HEK293 (cell line): ENCODE results near the gene HMGCLL1.

Experiments used
- CTCF ChIA-PET: fragments of 350-600 bp; formaldehyde crosslinking; extraction: SDS; loops from one replicate; lab custom pipeline; 2021; ENCODE audit warnings: antibody characterized with exemption; lab: Yijun Ruan, JAX
- POLR2A ChIA-PET: fragments of 300-600 bp; formaldehyde crosslinking; extraction: SDS; loops from one replicate; lab custom pipeline; 2020; ENCODE audit warnings: antibody characterized with exemption, inconsistent platforms; lab: Yijun Ruan, JAX
- H3K27ac ChIP-seq: fragments of 200-500 bp; sonication (Bioruptor generic); 2 replicates; pipeline ENCODE4 v1.5.1; 2014; ENCODE audit warnings: low read depth, low read length, control low read depth, inconsistent platforms; ENCODE audit errors: extremely low read depth
- H3K36me3 ChIP-seq, 2 experiments: fragments of 200-500 bp in 1 of 2; sonication (Bioruptor generic) in 1 of 2; 1 replicate in 1 of 2; 2 replicates in 1 of 2; pipeline ENCODE4 v1.5.1; 2014 to 2017; ENCODE audit warnings: inconsistent platforms in 2 of 2, low read length in 2 of 2; ENCODE audit not compliant: control insufficient read depth in 2 of 2, insufficient read depth in 1 of 2
- H3K4me1 ChIP-seq: fragments of 200-500 bp; sonication (Bioruptor generic); 2 replicates; pipeline ENCODE4 v1.5.1; 2014; ENCODE audit warnings: mild to moderate bottlenecking, low read length, inconsistent platforms; ENCODE audit not compliant: control insufficient read depth, insufficient read depth
- H3K4me3 ChIP-seq: 2 replicates; pipeline ENCODE4 v1.5.1; 2011; ENCODE audit warnings: low read depth, mild to moderate bottlenecking, control low read depth, low read length, moderate library complexity
- H3K9me3 ChIP-seq: fragments of 200-500 bp; sonication (Bioruptor generic); 2 replicates; pipeline ENCODE4 v1.5.1; 2014; ENCODE audit warnings: low read depth, low read length, inconsistent platforms; ENCODE audit not compliant: control insufficient read depth, insufficient read depth
- GFI1B ChIP-seq: fragments of 450-650 bp; formaldehyde crosslinking; IDR thresholded peaks from 2 replicates; pipeline ENCODE4 v1.5.1; 2016; ENCODE audit warnings: missing biosample characterization, missing genetic modification characterization
- IKZF3 ChIP-seq: fragments of 450-650 bp; IDR thresholded peaks from 2 replicates; pipeline ENCODE4 v1.5.0; 2018; ENCODE audit warnings: missing biosample characterization, mild to moderate bottlenecking, missing genetic modification characterization, moderate library complexity
- KLF8 ChIP-seq: fragments of 450-650 bp; formaldehyde crosslinking; IDR thresholded peaks from 2 replicates; pipeline ENCODE4 v1.5.1; 2016; ENCODE audit warnings: missing biosample characterization, missing genetic modification characterization
- ZBTB8A ChIP-seq: fragments of 450-650 bp; formaldehyde crosslinking; IDR thresholded peaks from 2 replicates; pipeline ENCODE4 v1.5.1; 2016; ENCODE audit warnings: missing biosample characterization, missing genetic modification characterization
- ZNF169 ChIP-seq: fragments of 450-650 bp; formaldehyde crosslinking; IDR thresholded peaks from 2 replicates; pipeline ENCODE4 v1.5.1; 2016; ENCODE audit warnings: missing biosample characterization, missing genetic modification characterization
- ZNF174 ChIP-seq: fragments of 450-650 bp; formaldehyde crosslinking; IDR thresholded peaks from 2 replicates; pipeline ENCODE4 v1.5.0; 2017; ENCODE audit warnings: missing biosample characterization, mild to moderate bottlenecking, missing genetic modification characterization
- ZNF184 ChIP-seq: fragments of 450-650 bp; IDR thresholded peaks from 2 replicates; pipeline ENCODE4 v1.5.1; 2018; ENCODE audit warnings: missing biosample characterization, mild to moderate bottlenecking, missing genetic modification characterization
- ZNF202 ChIP-seq: fragments of 450-650 bp; formaldehyde crosslinking; IDR thresholded peaks from 2 replicates; pipeline ENCODE4 v1.5.1; 2016; ENCODE audit warnings: missing biosample characterization, missing genetic modification characterization, borderline replicate concordance
- ZNF311 ChIP-seq: fragments of 450-650 bp; formaldehyde crosslinking; IDR thresholded peaks from 2 replicates; pipeline ENCODE4 v1.5.1; 2017; ENCODE audit warnings: missing biosample characterization, missing genetic modification characterization, borderline replicate concordance
- ZNF350 ChIP-seq: fragments of 450-650 bp; formaldehyde crosslinking; IDR thresholded peaks from 2 replicates; pipeline ENCODE4 v1.5.0; 2017; ENCODE audit warnings: missing biosample characterization, mild to moderate bottlenecking, missing genetic modification characterization
- ZNF501 ChIP-seq: fragments of 450-650 bp; formaldehyde crosslinking; IDR thresholded peaks from 2 replicates; pipeline ENCODE4 v1.5.1; 2016; ENCODE audit warnings: missing biosample characterization, missing genetic modification characterization
- ZNF530 ChIP-seq: fragments of 450-650 bp; formaldehyde crosslinking; IDR thresholded peaks from 2 replicates; pipeline ENCODE4 v1.5.1; 2016; ENCODE audit warnings: low read depth, missing biosample characterization, missing genetic modification characterization
- ZNF561 ChIP-seq: fragments of 450-650 bp; IDR thresholded peaks from 2 replicates; pipeline ENCODE4 v1.5.1; 2018; ENCODE audit warnings: missing biosample characterization, missing genetic modification characterization, borderline replicate concordance
- ZNF623 ChIP-seq: fragments of 450-650 bp; formaldehyde crosslinking; IDR thresholded peaks from 2 replicates; pipeline ENCODE4 v1.5.1; 2016; ENCODE audit warnings: missing biosample characterization, missing genetic modification characterization
- ZNF654 ChIP-seq: fragments of 450-650 bp; formaldehyde crosslinking; IDR thresholded peaks from 2 replicates; pipeline ENCODE4 v1.5.1; 2016; ENCODE audit warnings: low read depth, missing biosample characterization, missing genetic modification characterization
- ZNF785 ChIP-seq: fragments of 450-650 bp; formaldehyde crosslinking; IDR thresholded peaks from 2 replicates; pipeline ENCODE4 v1.5.1; 2016; ENCODE audit warnings: missing biosample characterization, missing genetic modification characterization
- ZNF837 ChIP-seq: fragments of 450-650 bp; formaldehyde crosslinking; IDR thresholded peaks from 2 replicates; pipeline ENCODE4 v1.5.1; 2016; ENCODE audit warnings: missing biosample characterization, missing genetic modification characterization
- ZSCAN30 ChIP-seq: fragments of 450-650 bp; IDR thresholded peaks from 2 replicates; pipeline ENCODE4 v1.5.1; 2018; ENCODE audit warnings: missing biosample characterization, mild to moderate bottlenecking, missing genetic modification characterization, moderate library complexity
- TF ChIP-seq, protein P1 (sequence below): fragments of 450-650 bp; formaldehyde crosslinking; IDR thresholded peaks from 2 replicates; pipeline ENCODE4 v1.5.1; 2017; ENCODE audit warnings: missing biosample characterization, missing genetic modification characterization
- TF ChIP-seq, protein P2 (sequence below): fragments of 450-650 bp; formaldehyde crosslinking; IDR thresholded peaks from 2 replicates; pipeline ENCODE4 v1.5.1; 2016; ENCODE audit warnings: missing biosample characterization, missing genetic modification characterization
- TF ChIP-seq, protein P3 (sequence below): fragments of 450-650 bp; formaldehyde crosslinking; IDR thresholded peaks from 2 replicates; pipeline ENCODE4 v1.5.1; 2017; ENCODE audit warnings: missing biosample characterization, missing genetic modification characterization

The HMGCLL1 gene

DNA sequence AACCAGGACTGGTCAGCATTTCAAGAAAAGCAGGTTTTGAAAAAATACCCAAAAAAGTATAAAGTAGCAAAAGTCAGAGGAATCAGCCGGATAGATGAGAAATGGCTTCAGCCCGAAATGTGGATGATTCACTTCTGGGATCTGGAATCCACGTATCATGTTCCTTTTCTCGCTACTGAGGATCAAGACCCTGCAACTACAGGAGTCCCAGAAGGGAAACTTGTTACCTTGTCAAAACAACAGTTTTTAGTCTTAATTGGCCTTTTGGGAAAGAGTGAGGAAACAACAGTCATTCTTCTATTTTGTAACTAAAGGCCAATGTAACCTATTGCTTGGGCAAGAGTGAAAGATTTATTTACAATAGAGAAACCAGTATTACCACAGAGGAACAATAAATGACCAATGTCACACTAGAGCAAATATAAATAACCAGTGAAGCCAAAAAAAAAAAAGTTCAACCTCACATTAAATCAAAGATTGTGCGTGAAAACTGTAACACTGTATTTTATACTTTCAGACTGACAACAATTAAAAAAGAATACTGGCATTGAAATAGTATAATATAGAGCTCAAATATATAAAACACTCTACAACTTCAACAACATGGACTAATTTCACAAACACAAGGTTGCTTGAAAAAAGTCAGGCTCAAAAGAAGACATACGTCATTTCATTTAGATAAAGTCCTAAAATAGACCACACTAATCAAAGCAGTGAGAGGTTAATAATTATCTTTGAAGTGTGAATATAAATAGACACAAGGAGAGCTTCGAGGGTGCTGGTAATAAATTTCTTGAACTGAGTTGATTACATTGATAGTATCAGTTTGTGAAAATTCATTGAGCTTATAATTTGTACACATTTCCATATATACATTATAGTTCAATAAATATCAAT lies 135.5 kb downstream of the HMGCLL1 start:
- TF ChIP-seq ZNF654 (tag by site-specific recombination): no peak
- TF ChIP-seq, protein P1, sequence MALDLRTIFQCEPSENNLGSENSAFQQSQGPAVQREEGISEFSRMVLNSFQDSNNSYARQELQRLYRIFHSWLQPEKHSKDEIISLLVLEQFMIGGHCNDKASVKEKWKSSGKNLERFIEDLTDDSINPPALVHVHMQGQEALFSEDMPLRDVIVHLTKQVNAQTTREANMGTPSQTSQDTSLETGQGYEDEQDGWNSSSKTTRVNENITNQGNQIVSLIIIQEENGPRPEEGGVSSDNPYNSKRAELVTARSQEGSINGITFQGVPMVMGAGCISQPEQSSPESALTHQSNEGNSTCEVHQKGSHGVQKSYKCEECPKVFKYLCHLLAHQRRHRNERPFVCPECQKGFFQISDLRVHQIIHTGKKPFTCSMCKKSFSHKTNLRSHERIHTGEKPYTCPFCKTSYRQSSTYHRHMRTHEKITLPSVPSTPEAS (tag by site-specific recombination): no peak
- no peak for TF ChIP-seq GFI1B (tag by site-specific recombination)
- no peak for TF ChIP-seq ZNF184 (tag by site-specific recombination)
- Histone ChIP-seq H3K4me1 (no peaks in the 10 kb centered on the region), H3K36me3 (no peaks in the 10 kb centered on the region), H3K4me3 (no peak overlapping the region), H3K27ac (no peak overlapping the region), H3K9me3 (no peaks in the 10 kb centered on the region)
- ChIA-PET CTCF (interaction anchor here (0.5 to 7.6 kb wide), 11 partner anchors 150 to 1930 kb away, joined by 3 to 101 read pairs (median 7); no protein-coding TSS in a partner anchor), POLR2A (interaction anchor here (0.5 kb wide), 1 partner anchor 589 kb away, joined by 12 read pairs; no protein-coding TSS in a partner anchor)

DNA sequence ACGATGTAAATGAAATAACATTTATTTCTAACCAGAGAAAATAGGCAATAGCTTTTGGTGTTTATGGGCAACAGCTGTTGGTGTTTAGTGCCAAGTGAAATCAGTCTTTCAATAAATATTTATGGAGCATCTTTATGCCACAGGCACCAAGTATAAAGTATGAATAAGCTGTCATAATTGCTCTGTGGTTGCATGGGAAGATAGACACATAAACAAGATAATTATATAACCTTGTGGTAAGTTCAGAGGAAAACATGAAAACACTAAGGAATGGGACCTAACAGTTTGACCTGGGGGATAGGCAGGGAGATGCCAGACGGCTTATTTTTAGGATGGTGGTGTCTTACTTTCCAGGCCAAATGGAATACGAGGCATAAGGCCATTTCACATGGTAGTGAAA lies 140.8 kb downstream of the HMGCLL1 start:
- no peak overlapping the region for H3K4me3 ChIP-seq
- H3K27ac ChIP-seq: no peak overlapping the region
- CTCF ChIA-PET: interaction anchor here (1.3 to 1.5 kb wide), 2 partner anchors 8 to 161 kb away, joined by 3 to 4 read pairs; no protein-coding TSS in a partner anchor
- POLR2A ChIA-PET: no interaction called here
- H3K36me3 ChIP-seq: no peaks in the 10 kb centered on the region
- no peaks in the 10 kb centered on the region; the same call in 1 of the 2 replicates for H3K4me1 ChIP-seq
- TF ChIP-seq IKZF3 (tag by site-specific recombination) (no peak), ZNF530 (tag by site-specific recombination) (no peak), ZNF501 (tag by site-specific recombination) (no peak), ZNF837 (tag by site-specific recombination) (no peak), ZSCAN30 (no peak), ZNF311 (tag by site-specific recombination) (no peak), KLF8 (tag by site-specific recombination) (no peak), ZBTB8A (no peak), ZNF350 (no peak), ZNF169 (no peak), ZNF785 (tag by site-specific recombination) (no peak), ZNF561 (tag by site-specific recombination) (no peak), ZNF202 (tag by site-specific recombination) (no peak), ZNF623 (tag by site-specific recombination) (no peak), ZNF174 (no peak)
- TF ChIP-seq, protein P2, sequence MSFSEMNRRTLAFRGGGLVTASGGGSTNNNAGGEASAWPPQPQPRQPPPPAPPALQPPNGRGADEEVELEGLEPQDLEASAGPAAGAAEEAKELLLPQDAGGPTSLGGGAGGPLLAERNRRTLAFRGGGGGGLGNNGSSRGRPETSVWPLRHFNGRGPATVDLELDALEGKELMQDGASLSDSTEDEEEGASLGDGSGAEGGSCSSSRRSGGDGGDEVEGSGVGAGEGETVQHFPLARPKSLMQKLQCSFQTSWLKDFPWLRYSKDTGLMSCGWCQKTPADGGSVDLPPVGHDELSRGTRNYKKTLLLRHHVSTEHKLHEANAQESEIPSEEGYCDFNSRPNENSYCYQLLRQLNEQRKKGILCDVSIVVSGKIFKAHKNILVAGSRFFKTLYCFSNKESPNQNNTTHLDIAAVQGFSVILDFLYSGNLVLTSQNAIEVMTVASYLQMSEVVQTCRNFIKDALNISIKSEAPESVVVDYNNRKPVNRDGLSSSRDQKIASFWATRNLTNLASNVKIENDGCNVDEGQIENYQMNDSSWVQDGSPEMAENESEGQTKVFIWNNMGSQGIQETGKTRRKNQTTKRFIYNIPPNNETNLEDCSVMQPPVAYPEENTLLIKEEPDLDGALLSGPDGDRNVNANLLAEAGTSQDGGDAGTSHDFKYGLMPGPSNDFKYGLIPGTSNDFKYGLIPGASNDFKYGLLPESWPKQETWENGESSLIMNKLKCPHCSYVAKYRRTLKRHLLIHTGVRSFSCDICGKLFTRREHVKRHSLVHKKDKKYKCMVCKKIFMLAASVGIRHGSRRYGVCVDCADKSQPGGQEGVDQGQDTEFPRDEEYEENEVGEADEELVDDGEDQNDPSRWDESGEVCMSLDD (tag by site-specific recombination): no peak
- TF ChIP-seq, protein P3, sequence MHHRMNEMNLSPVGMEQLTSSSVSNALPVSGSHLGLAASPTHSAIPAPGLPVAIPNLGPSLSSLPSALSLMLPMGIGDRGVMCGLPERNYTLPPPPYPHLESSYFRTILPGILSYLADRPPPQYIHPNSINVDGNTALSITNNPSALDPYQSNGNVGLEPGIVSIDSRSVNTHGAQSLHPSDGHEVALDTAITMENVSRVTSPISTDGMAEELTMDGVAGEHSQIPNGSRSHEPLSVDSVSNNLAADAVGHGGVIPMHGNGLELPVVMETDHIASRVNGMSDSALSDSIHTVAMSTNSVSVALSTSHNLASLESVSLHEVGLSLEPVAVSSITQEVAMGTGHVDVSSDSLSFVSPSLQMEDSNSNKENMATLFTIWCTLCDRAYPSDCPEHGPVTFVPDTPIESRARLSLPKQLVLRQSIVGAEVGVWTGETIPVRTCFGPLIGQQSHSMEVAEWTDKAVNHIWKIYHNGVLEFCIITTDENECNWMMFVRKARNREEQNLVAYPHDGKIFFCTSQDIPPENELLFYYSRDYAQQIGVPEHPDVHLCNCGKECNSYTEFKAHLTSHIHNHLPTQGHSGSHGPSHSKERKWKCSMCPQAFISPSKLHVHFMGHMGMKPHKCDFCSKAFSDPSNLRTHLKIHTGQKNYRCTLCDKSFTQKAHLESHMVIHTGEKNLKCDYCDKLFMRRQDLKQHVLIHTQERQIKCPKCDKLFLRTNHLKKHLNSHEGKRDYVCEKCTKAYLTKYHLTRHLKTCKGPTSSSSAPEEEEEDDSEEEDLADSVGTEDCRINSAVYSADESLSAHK (tag by site-specific recombination): no peak
- no peaks in the 10 kb centered on the region for H3K9me3 ChIP-seq
